ENCODE data around the gene VSIR. TPM values are rescaled to one million over a fixed set of nuclear protein-coding genes. Genes with fewer than 3 reads are reported as not detected.

Gene VSIR
- polyA plus RNA-seq, 1 of the 3 experiments (the other 2 are of a cell fraction) = 11.3 TPM

GRCh38 chr10:71743089-71743838, 30.1 kb downstream of the VSIR start:
- 27% methylated on average over 4 of the region's 4 CpGs for WGBS (ENCODE audit: low lambda C conversion rate)
- no peak overlapping the region for H2AFZ ChIP-seq (ENCODE audit: low read depth)
- CTCF ChIA-PET = interaction anchor here (0.7 to 2.2 kb wide), 5 partner anchors 14 to 153 kb away, joined by 3 to 10 read pairs (median 3); partner anchors contain the start of gene C10orf105
- no peak overlapping the region for H3K27ac ChIP-seq (ENCODE audit: low read depth in 2 of 2, low read length in 1 of 2)
- no peaks in the 10 kb centered on the region for H3K36me3 ChIP-seq (replicated peaks in 1 of 2; ENCODE audit: control insufficient read depth in 1 of 2, insufficient read depth in 2 of 2, low read length in 1 of 2)
- H3K27me3 ChIP-seq (ENCODE audit: insufficient read depth) = no peaks in the 10 kb centered on the region
- H3K4me1 ChIP-seq (ENCODE audit: control insufficient read depth in 1 of 2, insufficient read depth in 2 of 2, low read depth in 1 of 2, low read length in 1 of 2) = peaks cover 0 to 25% of the 10 kb centered on the region in 2 experiments; a peak in 1 of 4 replicates
- POLR2A ChIA-PET = no interaction called here
- H3K4me2 ChIP-seq = no peak overlapping the region
- DNase-seq = no peak
- no peaks in the 10 kb centered on the region for H3K9me2 ChIP-seq
- no peaks in the 10 kb centered on the region for H4K20me1 ChIP-seq (ENCODE audit: insufficient read depth)
- H3K4me3 ChIP-seq (ENCODE audit: low read depth in 2 of 2, low read length in 1 of 2) = no peak overlapping the region
- TF ChIP-seq GATA2 (CRISPR knock-in tag; IDR thresholded peaks at IDR 0.05) = no peak
- no peak for TF ChIP-seq MXI1 (IDR thresholded peaks at IDR 0.05; ENCODE audit: low read depth, low read length)
- no peak for TF ChIP-seq MEF2A (IDR thresholded peaks at IDR 0.05; ENCODE audit: borderline replicate concordance, low read depth)
- no peak for TF ChIP-seq NFIC (IDR thresholded peaks at IDR 0.05; ENCODE audit: borderline replicate concordance)
- TF ChIP-seq NRF1 (IDR thresholded peaks at IDR 0.05; ENCODE audit: low read depth, low read length) = no peak
- no peak for TF ChIP-seq RXRA (IDR thresholded peaks at IDR 0.05; ENCODE audit: borderline replicate concordance, low read depth)
- TF ChIP-seq EP300 (IDR thresholded peaks at IDR 0.05; ENCODE audit: borderline replicate concordance in 1 of 2, low read depth in 1 of 2, low read length in 1 of 2) = no peak
- no peak for TF ChIP-seq CHD2 (IDR thresholded peaks at IDR 0.05; ENCODE audit: low read length, partially characterized antibody)
- TF ChIP-seq FOSL2 (IDR thresholded peaks at IDR 0.05; ENCODE audit: borderline replicate concordance, low read depth) = no peak
- TF ChIP-seq JUND (IDR thresholded peaks at IDR 0.05) = no peak
- TF ChIP-seq ELF1 (IDR thresholded peaks at IDR 0.05) = no peak
- TF ChIP-seq FOXJ3 (CRISPR knock-in tag; IDR thresholded peaks at IDR 0.05) = no peak
- no peaks in the 10 kb centered on the region for H3F3A ChIP-seq (replicated peaks; ENCODE audit: insufficient read depth)
- no peak overlapping the region for H3K9ac ChIP-seq
- no peaks in the 10 kb centered on the region for H3K9me3 ChIP-seq
- no peaks in the 10 kb centered on the region for H3K79me2 ChIP-seq (ENCODE audit: insufficient read depth)

GRCh38 chr10:71742301-71743088, 30.8 kb downstream of the VSIR start:
- Histone ChIP-seq H3K9me2 (no peaks in the 10 kb centered on the region), H3F3A (replicated peaks; ENCODE audit: insufficient read depth) (no peaks in the 10 kb centered on the region), H3K27ac (ENCODE audit: low read depth in 2 of 2, low read length in 1 of 2) (no peak overlapping the region), H2AFZ (ENCODE audit: low read depth) (no peak overlapping the region), H3K9ac (no peak overlapping the region), H3K79me2 (ENCODE audit: insufficient read depth) (no peaks in the 10 kb centered on the region), H3K4me3 (ENCODE audit: low read depth in 2 of 2, low read length in 1 of 2) (no peak overlapping the region), H3K4me2 (no peak overlapping the region), H3K36me3 (replicated peaks in 1 of 2; ENCODE audit: control insufficient read depth in 1 of 2, insufficient read depth in 2 of 2, low read length in 1 of 2) (no peaks in the 10 kb centered on the region), H3K27me3 (ENCODE audit: insufficient read depth) (no peaks in the 10 kb centered on the region), H4K20me1 (ENCODE audit: insufficient read depth) (no peaks in the 10 kb centered on the region), H3K4me1 (ENCODE audit: control insufficient read depth in 1 of 2, insufficient read depth in 2 of 2, low read depth in 1 of 2, low read length in 1 of 2) (peaks cover 0 to 33% of the 10 kb centered on the region in 2 experiments; a peak in 1 of 4 replicates), H3K9me3 (no peaks in the 10 kb centered on the region)
- CTCF ChIA-PET = interaction anchor here (0.7 to 2.2 kb wide), 5 partner anchors 13 to 154 kb away, joined by 3 to 10 read pairs (median 3); partner anchors contain the start of gene C10orf105
- POLR2A ChIA-PET = no interaction called here
- TF ChIP-seq NFIC (IDR thresholded peaks at IDR 0.05; ENCODE audit: borderline replicate concordance) (no peak), FOXM1 (IDR thresholded peaks at IDR 0.05; ENCODE audit: low read depth) (no peak), MXI1 (IDR thresholded peaks at IDR 0.05; ENCODE audit: low read depth, low read length) (no peak), EZH2phosphoT487 (IDR thresholded peaks at IDR 0.05; ENCODE audit: borderline replicate concordance, low read depth) (no peak), TEAD4 (IDR thresholded peaks at IDR 0.05; ENCODE audit: borderline replicate concordance, insufficient read depth) (no peak), GABPA (IDR thresholded peaks at IDR 0.05; ENCODE audit: low read depth) (no peak), SMC3 (IDR thresholded peaks at IDR 0.05; ENCODE audit: low read depth, low read length) (no peak), EP300 (IDR thresholded peaks at IDR 0.05; ENCODE audit: borderline replicate concordance in 1 of 2, low read depth in 1 of 2, low read length in 1 of 2) (no peak), ELF1 (IDR thresholded peaks at IDR 0.05) (no peak), POLR2AphosphoS5 (IDR thresholded peaks at IDR 0.05; ENCODE audit: low read depth, low read length) (no peak), MAX (IDR thresholded peaks at IDR 0.05; ENCODE audit: low read depth) (no peak)
- TF ChIP-seq, protein P1, sequence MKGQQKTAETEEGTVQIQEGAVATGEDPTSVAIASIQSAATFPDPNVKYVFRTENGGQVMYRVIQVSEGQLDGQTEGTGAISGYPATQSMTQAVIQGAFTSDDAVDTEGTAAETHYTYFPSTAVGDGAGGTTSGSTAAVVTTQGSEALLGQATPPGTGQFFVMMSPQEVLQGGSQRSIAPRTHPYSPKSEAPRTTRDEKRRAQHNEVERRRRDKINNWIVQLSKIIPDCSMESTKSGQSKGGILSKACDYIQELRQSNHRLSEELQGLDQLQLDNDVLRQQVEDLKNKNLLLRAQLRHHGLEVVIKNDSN (IDR thresholded peaks at IDR 0.05; ENCODE audit: borderline replicate concordance, low read depth) = no peak
- TF ChIP-seq, protein P2, sequence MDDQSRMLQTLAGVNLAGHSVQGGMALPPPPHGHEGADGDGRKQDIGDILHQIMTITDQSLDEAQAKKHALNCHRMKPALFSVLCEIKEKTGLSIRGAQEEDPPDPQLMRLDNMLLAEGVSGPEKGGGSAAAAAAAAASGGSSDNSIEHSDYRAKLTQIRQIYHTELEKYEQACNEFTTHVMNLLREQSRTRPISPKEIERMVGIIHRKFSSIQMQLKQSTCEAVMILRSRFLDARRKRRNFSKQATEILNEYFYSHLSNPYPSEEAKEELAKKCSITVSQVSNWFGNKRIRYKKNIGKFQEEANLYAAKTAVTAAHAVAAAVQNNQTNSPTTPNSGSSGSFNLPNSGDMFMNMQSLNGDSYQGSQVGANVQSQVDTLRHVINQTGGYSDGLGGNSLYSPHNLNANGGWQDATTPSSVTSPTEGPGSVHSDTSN (IDR thresholded peaks at IDR 0.05) = no peak
- TF ChIP-seq, protein P3, sequence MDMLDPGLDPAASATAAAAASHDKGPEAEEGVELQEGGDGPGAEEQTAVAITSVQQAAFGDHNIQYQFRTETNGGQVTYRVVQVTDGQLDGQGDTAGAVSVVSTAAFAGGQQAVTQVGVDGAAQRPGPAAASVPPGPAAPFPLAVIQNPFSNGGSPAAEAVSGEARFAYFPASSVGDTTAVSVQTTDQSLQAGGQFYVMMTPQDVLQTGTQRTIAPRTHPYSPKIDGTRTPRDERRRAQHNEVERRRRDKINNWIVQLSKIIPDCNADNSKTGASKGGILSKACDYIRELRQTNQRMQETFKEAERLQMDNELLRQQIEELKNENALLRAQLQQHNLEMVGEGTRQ (IDR thresholded peaks at IDR 0.05; ENCODE audit: borderline replicate concordance, low read depth, low read length) = no peak
- WGBS (ENCODE audit: low lambda C conversion rate) = 84% methylated on average over 8 of the region's 10 CpGs
- DNase-seq = no peak
